Measurements from ENCODE around the gene SERPINE1.

DNA sequence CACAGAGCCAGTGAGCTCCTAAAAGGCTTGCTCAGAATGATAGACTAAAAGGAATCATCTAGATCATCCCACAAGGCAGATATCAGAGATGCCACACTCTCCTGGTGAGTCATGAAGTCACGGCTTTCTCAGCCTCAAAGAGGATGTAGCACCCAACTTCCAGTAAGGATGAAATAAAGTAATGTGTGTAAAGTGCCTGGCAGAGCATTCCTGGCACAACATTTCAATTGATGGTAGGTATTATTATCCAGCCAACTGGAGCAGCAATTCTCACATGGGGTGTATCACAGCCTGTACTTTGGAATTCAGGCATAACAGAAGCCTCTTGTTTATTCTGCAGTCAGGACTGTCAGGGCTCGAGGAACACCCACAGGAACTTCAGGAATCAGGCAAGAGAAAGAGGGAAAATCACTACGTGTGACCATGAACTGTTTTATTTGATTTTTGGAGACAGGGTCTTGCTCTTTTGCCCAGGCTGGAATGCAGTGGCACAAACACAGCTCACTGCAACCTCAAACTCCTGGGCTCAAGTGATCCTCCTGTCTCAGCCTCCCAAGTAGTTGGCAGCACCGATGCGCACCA is 58.4 kb downstream of the SERPINE1 start:
- TF ChIP-seq ZNF843 (tag by site-specific recombination; IDR thresholded peaks at IDR 0.05) (no peak), ZNF433 (tag by site-specific recombination; IDR thresholded peaks at IDR 0.05; ENCODE audit: low read depth) (no peak), ZNF529 (tag by site-specific recombination; IDR thresholded peaks at IDR 0.05; ENCODE audit: insufficient replicate concordance) (no peak), ZNF274 (IDR thresholded peaks at IDR 0.05; ENCODE audit: low read length) (no peak), ZNF274 (tag by site-specific recombination; IDR thresholded peaks at IDR 0.05; ENCODE audit: borderline replicate concordance) (no peak), YY1 (tag by site-specific recombination; IDR thresholded peaks at IDR 0.05) (no peak), MZF1 (tag by site-specific recombination; IDR thresholded peaks at IDR 0.05; ENCODE audit: borderline replicate concordance) (no peak), KLF9 (tag by site-specific recombination; IDR thresholded peaks at IDR 0.05; ENCODE audit: low read depth) (no peak), ZNF202 (tag by site-specific recombination; IDR thresholded peaks at IDR 0.05; ENCODE audit: borderline replicate concordance) (no peak), GFI1B (tag by site-specific recombination; IDR thresholded peaks at IDR 0.05) (no peak)
- TF ChIP-seq, protein P1, sequence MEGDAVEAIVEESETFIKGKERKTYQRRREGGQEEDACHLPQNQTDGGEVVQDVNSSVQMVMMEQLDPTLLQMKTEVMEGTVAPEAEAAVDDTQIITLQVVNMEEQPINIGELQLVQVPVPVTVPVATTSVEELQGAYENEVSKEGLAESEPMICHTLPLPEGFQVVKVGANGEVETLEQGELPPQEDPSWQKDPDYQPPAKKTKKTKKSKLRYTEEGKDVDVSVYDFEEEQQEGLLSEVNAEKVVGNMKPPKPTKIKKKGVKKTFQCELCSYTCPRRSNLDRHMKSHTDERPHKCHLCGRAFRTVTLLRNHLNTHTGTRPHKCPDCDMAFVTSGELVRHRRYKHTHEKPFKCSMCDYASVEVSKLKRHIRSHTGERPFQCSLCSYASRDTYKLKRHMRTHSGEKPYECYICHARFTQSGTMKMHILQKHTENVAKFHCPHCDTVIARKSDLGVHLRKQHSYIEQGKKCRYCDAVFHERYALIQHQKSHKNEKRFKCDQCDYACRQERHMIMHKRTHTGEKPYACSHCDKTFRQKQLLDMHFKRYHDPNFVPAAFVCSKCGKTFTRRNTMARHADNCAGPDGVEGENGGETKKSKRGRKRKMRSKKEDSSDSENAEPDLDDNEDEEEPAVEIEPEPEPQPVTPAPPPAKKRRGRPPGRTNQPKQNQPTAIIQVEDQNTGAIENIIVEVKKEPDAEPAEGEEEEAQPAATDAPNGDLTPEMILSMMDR (tag by site-specific recombination; IDR thresholded peaks at IDR 0.05): no peak
- TF ChIP-seq, protein P2, sequence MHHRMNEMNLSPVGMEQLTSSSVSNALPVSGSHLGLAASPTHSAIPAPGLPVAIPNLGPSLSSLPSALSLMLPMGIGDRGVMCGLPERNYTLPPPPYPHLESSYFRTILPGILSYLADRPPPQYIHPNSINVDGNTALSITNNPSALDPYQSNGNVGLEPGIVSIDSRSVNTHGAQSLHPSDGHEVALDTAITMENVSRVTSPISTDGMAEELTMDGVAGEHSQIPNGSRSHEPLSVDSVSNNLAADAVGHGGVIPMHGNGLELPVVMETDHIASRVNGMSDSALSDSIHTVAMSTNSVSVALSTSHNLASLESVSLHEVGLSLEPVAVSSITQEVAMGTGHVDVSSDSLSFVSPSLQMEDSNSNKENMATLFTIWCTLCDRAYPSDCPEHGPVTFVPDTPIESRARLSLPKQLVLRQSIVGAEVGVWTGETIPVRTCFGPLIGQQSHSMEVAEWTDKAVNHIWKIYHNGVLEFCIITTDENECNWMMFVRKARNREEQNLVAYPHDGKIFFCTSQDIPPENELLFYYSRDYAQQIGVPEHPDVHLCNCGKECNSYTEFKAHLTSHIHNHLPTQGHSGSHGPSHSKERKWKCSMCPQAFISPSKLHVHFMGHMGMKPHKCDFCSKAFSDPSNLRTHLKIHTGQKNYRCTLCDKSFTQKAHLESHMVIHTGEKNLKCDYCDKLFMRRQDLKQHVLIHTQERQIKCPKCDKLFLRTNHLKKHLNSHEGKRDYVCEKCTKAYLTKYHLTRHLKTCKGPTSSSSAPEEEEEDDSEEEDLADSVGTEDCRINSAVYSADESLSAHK (tag by site-specific recombination; IDR thresholded peaks at IDR 0.05): no peak

Measured in HEK293 (cell line).